ENCODE data around the gene PDE4B. TPM values are rescaled to one million over a fixed set of nuclear protein-coding genes. Genes with fewer than 3 reads are reported as not detected.

The PDE4B gene
- total and polyA plus RNA-seq, 2 of the 13 experiments (the other 11 are each of a cell fraction or from before 2014, with no cell fraction given) = not detected

DNA sequence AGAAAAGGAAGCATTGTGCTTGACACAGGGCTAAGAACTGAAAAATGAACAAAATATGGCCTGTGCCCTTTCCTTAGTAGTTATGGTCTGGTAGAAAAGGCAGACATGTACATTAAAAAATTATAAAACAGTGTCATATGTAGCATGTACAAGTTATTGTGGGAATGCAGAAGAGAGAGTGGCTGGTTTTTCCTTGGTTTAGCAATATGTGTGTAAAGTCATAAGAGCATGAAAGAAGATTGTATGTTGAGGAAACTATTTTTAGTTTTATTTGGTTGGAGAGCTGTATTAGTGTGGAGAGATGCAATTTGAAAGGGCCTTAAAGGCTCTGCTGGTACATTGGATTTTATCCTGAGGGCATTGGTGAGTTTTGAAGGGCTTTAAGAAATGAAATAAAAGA lies 145.8 kb downstream of the PDE4B start:
- ChIA-PET CTCF (ENCODE audit: low intra/inter-chr PET ratio, low total read pairs) (no interaction called here), POLR2A (no interaction called here)
- no peaks in the 10 kb centered on the region for H4K20me1 ChIP-seq (ENCODE audit: insufficient read depth, low read length)
- in situ Hi-C loops (cut with HindIII; ENCODE audit: extremely low pct_ligation_motif_present, low pct_unique_long_range_greater_than_20kb) (no loop called here), intact Hi-C loops (cut with micrococcal nuclease; ENCODE audit: unreplicated experiment) (no loop called here)
- H3K9me3 ChIP-seq (ENCODE audit: low read length) = no peaks in the 10 kb centered on the region
- no peak for FAIRE-seq
- no peak for ATAC-seq
- no peak for DNase-seq (ENCODE audit: low spot score)
- H3K27ac ChIP-seq (ENCODE audit: extremely low read length, insufficient read depth, low read length) = no peak overlapping the region
- H3K36me3 ChIP-seq (replicated peaks in 1 of 2; ENCODE audit: control insufficient read depth in 1 of 2, insufficient read depth in 2 of 2, low read length in 2 of 2) = no peaks in the 10 kb centered on the region
- no peak overlapping the region for H3K4me3 ChIP-seq (replicated peaks in 1 of 3; ENCODE audit: insufficient read depth in 1 of 3, low read depth in 2 of 3, low read length in 3 of 3)
- no peaks in the 10 kb centered on the region for H3K27me3 ChIP-seq (ENCODE audit: control insufficient read depth in 1 of 2, insufficient read depth in 2 of 2, low read length in 2 of 2)
- no peak overlapping the region for H3K4me2 ChIP-seq (ENCODE audit: low read depth, low read length)
- H2AFZ ChIP-seq (ENCODE audit: low read length) = no peak overlapping the region
- no peaks in the 10 kb centered on the region for H3K4me1 ChIP-seq (ENCODE audit: insufficient read depth, low read length)
- TF ChIP-seq SMARCE1 (IDR thresholded peaks at IDR 0.05; ENCODE audit: borderline replicate concordance) (no peak), ZBTB7A (CRISPR knock-in tag; IDR thresholded peaks at IDR 0.05) (no peak), ZNF496 (CRISPR knock-in tag; IDR thresholded peaks at IDR 0.05; ENCODE audit: insufficient replicate concordance) (no peak), ZNF547 (CRISPR knock-in tag; IDR thresholded peaks at IDR 0.05) (no peak), ZSCAN12 (CRISPR knock-in tag; IDR thresholded peaks at IDR 0.05) (no peak), ZNF790 (CRISPR knock-in tag; IDR thresholded peaks at IDR 0.05; ENCODE audit: borderline replicate concordance) (no peak)
- TF ChIP-seq, protein P1, sequence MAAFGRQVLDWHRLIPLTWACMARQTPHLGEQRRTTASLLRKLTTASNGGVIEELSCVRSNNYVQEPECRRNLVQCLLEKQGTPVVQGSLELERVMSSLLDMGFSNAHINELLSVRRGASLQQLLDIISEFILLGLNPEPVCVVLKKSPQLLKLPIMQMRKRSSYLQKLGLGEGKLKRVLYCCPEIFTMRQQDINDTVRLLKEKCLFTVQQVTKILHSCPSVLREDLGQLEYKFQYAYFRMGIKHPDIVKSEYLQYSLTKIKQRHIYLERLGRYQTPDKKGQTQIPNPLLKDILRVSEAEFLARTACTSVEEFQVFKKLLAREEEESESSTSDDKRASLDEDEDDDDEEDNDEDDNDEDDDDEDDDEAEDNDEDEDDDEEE (CRISPR knock-in tag; IDR thresholded peaks at IDR 0.05) = no peak
- TF ChIP-seq, protein P2, sequence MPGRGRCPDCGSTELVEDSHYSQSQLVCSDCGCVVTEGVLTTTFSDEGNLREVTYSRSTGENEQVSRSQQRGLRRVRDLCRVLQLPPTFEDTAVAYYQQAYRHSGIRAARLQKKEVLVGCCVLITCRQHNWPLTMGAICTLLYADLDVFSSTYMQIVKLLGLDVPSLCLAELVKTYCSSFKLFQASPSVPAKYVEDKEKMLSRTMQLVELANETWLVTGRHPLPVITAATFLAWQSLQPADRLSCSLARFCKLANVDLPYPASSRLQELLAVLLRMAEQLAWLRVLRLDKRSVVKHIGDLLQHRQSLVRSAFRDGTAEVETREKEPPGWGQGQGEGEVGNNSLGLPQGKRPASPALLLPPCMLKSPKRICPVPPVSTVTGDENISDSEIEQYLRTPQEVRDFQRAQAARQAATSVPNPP (CRISPR knock-in tag; IDR thresholded peaks at IDR 0.05) = no peak
- TF ChIP-seq, protein P3, sequence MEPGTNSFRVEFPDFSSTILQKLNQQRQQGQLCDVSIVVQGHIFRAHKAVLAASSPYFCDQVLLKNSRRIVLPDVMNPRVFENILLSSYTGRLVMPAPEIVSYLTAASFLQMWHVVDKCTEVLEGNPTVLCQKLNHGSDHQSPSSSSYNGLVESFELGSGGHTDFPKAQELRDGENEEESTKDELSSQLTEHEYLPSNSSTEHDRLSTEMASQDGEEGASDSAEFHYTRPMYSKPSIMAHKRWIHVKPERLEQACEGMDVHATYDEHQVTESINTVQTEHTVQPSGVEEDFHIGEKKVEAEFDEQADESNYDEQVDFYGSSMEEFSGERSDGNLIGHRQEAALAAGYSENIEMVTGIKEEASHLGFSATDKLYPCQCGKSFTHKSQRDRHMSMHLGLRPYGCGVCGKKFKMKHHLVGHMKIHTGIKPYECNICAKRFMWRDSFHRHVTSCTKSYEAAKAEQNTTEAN (CRISPR knock-in tag; conservative IDR thresholded peaks at IDR 0.05) = no peak
- no peaks in the 10 kb centered on the region for H3K79me2 ChIP-seq (ENCODE audit: insufficient read depth, low read length)
- H3K9ac ChIP-seq (ENCODE audit: insufficient read depth, low read depth, low read length) = no peak overlapping the region
- BruUV-seq (replicated peaks) = no TSS peak

Data from HepG2 (cell line).